Measurements from ENCODE around the gene MAOB. TPM values are rescaled to one million over a fixed set of nuclear protein-coding genes. Genes with fewer than 3 reads are reported as not detected.

The MAOB gene
- total RNA-seq, 4 donors from 2014 or later, result 35.5 to 143 (median 67.9) TPM

- no peak for TF ChIP-seq CTCF (IDR thresholded peaks at IDR 0.05; ENCODE audit: low read depth)
These were observed 146.3 kb downstream of the MAOB start for GRCh38 chrX:43735957-43736356.

GRCh38 chrX:43735534-43735933 is 146.7 kb downstream of the MAOB start:
- TF ChIP-seq CTCF (IDR thresholded peaks at IDR 0.05; ENCODE audit: low read depth), result no peak

- no peak for TF ChIP-seq CTCF (IDR thresholded peaks at IDR 0.05; ENCODE audit: low read depth)
These were observed 147.8 kb downstream of the MAOB start for GRCh38 chrX:43734444-43734843.

- no peak for TF ChIP-seq CTCF (IDR thresholded peaks at IDR 0.05; ENCODE audit: low read depth)
These were observed 148.6 kb downstream of the MAOB start for GRCh38 chrX:43733699-43734098.

- TF ChIP-seq CTCF (IDR thresholded peaks at IDR 0.05; ENCODE audit: low read depth), result no peak
These were observed 151.2 kb downstream of the MAOB start for GRCh38 chrX:43731086-43731485.

GRCh38 chrX:43728966-43729365 is 153.3 kb downstream of the MAOB start:
- no peak for TF ChIP-seq CTCF (IDR thresholded peaks at IDR 0.05; ENCODE audit: low read depth)

- TF ChIP-seq CTCF (IDR thresholded peaks at IDR 0.05; ENCODE audit: low read depth), result no peak
These were observed 154.2 kb downstream of the MAOB start for GRCh38 chrX:43728002-43728401.
